HepG2 (cell line): ENCODE results near the gene PPP2R1B. TPM values are rescaled to one million over a fixed set of nuclear protein-coding genes. Genes with fewer than 3 reads are reported as not detected.
A peak's percentile ranks its signal among the peaks of the same experiment; 100 is the strongest.

Experiments used
- CC2D1A ChIP-seq: sonication (generic); formaldehyde crosslinking; IDR thresholded peaks from 2 replicates; pipeline ENCODE4 v1.8.1; 2023; ENCODE audit warnings: mild to moderate bottlenecking, missing genetic modification reagents
- FOSL1 ChIP-seq: sonication (generic); formaldehyde crosslinking; IDR thresholded peaks from 2 replicates; pipeline ENCODE4 v1.9.0; 2021; ENCODE audit warnings: missing genetic modification reagents, borderline replicate concordance
- HNRNPH1 ChIP-seq: fragments of 200-400 bp; formaldehyde crosslinking; optimal IDR thresholded peaks from 2 replicates; pipeline ENCODE3; 2017; ENCODE audit warnings: mild to moderate bottlenecking, low read depth, low read length
- PAF1 ChIP-seq: IDR thresholded peaks from 2 replicates; pipeline ENCODE4 v1.6.1; 2016; ENCODE audit warnings: missing genetic modification reagents, missing compliant biosample characterization
- SIX4 ChIP-seq: sonication (generic); formaldehyde crosslinking; IDR thresholded peaks from 2 replicates; pipeline ENCODE4 v1.4.0; 2020; ENCODE audit warnings: missing genetic modification reagents
- SKI ChIP-seq: fragments of 450-650 bp; IDR thresholded peaks from one replicate; pipeline ENCODE4 v1.6.1; 2018; ENCODE audit warnings: mild to moderate bottlenecking; ENCODE audit not compliant: partially characterized antibody
- SOX5 ChIP-seq: IDR thresholded peaks from 2 replicates; pipeline ENCODE4 v1.6.1; 2016; ENCODE audit warnings: borderline replicate concordance
- ZNF121 ChIP-seq: sonication (generic); formaldehyde crosslinking; IDR thresholded peaks from 2 replicates; pipeline ENCODE4 v1.5.0; 2020; ENCODE audit warnings: mild to moderate bottlenecking, missing genetic modification reagents
- ZNF136 ChIP-seq: sonication (generic); formaldehyde crosslinking; IDR thresholded peaks from 2 replicates; pipeline ENCODE4 v1.8.1; 2022; ENCODE audit warnings: low read depth, mild to moderate bottlenecking, moderate library complexity, missing genetic modification reagents
- ZNF33B ChIP-seq: sonication (generic); formaldehyde crosslinking; IDR thresholded peaks from 2 replicates; pipeline ENCODE4 v1.5.1; 2020; ENCODE audit warnings: mild to moderate bottlenecking, missing genetic modification reagents
- ZNF614 ChIP-seq: IDR thresholded peaks from 2 replicates; pipeline ENCODE4 v1.6.1; 2018; ENCODE audit warnings: missing biosample characterization, missing genetic modification reagents, inconsistent platforms, borderline replicate concordance
- polyA plus RNA-seq, 8 experiments: library from polyadenylated mRNA; depleted of rRNA in 3 of 8; stranded (reverse) in 7 of 8; unstranded in 1 of 8; fragments of >200 nt; fragmentation: Illumina TruSeq in 4 of 8; extraction: Trizol in 4 of 8; gene quantifications; 2 replicates each; pipeline versions ENCODE4 v1.2.1 to v1.2.3, GENCODE V29; 2011 to 2016; ENCODE audit warnings: low read depth in 4 of 8, missing spikeins in 1 of 8, mixed read lengths in 1 of 8; ENCODE audit not compliant: insufficient read depth in 1 of 8
- total RNA-seq, 5 experiments: library from RNA; depleted of rRNA; stranded (reverse); fragments of >200 nt; fragmentation: Illumina TruSeq; extraction: Trizol; gene quantifications; 2 replicates each; pipeline ENCODE4 v1.2.3, GENCODE V29; 2016; ENCODE audit warnings: low read depth in 1 of 5
- TF ChIP-seq, protein P1 (sequence below): sonication (generic); formaldehyde crosslinking; IDR thresholded peaks from 2 replicates; pipeline ENCODE4 v1.4.0; 2020; ENCODE audit warnings: mild to moderate bottlenecking, low read depth, missing genetic modification reagents
- TF ChIP-seq, protein P2 (sequence below): sonication (generic); formaldehyde crosslinking; IDR thresholded peaks from 2 replicates; pipeline ENCODE4 v1.5.0; 2020; ENCODE audit warnings: mild to moderate bottlenecking, missing genetic modification reagents
- TF ChIP-seq, protein P3 (sequence below): IDR thresholded peaks from 2 replicates; pipeline ENCODE4 v1.6.1; 2016; ENCODE audit warnings: missing compliant biosample characterization, missing genetic modification reagents, borderline replicate concordance
- TF ChIP-seq, protein P4 (sequence below): sonication (generic); formaldehyde crosslinking; IDR thresholded peaks from 2 replicates; pipeline ENCODE4 v1.4.0; 2020; ENCODE audit warnings: mild to moderate bottlenecking, missing genetic modification reagents

The PPP2R1B gene
- total and polyA plus RNA-seq, 2 of the 13 experiments (the other 11 are each of a cell fraction or from before 2014, with no cell fraction given): 22.1 to 56.8 TPM

DNA sequence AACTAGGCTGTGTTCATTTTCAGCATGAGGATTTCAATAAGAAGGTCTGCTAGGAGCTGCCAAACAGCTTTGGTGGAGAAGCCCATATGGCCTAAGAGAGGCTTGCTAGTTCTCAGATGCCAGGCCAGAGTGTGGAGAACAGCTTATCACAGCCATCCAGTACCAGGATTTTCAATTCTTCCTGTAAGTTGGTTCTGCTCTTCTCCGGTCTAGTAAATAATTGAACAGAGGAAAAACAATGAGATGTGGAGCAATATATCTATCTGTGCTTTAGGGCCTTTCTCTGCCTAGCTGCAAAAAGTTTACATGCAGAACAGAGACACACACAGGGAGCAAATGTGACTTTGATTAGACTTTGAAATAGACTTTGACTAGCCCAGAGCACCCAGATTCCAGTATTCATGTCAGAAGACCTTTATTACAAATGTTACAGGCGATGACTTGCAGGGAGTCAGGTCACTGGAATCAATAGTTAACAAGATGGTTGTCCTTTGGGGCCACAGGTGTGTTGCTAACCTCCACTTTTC, 19.8 kb upstream of the PPP2R1B start (continued):
- no peak for TF ChIP-seq CC2D1A (CRISPR knock-in tag)
- no peak for TF ChIP-seq SKI
- no peak for TF ChIP-seq PAF1
- TF ChIP-seq ZNF33B (CRISPR knock-in tag): no peak
- TF ChIP-seq SOX5: peak; percentile 83
- TF ChIP-seq, protein P1, sequence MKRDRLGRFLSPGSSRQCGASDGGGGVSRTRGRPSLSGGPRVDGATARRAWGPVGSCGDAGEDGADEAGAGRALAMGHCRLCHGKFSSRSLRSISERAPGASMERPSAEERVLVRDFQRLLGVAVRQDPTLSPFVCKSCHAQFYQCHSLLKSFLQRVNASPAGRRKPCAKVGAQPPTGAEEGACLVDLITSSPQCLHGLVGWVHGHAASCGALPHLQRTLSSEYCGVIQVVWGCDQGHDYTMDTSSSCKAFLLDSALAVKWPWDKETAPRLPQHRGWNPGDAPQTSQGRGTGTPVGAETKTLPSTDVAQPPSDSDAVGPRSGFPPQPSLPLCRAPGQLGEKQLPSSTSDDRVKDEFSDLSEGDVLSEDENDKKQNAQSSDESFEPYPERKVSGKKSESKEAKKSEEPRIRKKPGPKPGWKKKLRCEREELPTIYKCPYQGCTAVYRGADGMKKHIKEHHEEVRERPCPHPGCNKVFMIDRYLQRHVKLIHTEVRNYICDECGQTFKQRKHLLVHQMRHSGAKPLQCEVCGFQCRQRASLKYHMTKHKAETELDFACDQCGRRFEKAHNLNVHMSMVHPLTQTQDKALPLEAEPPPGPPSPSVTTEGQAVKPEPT (CRISPR knock-in tag): no peak
- TF ChIP-seq, protein P2, sequence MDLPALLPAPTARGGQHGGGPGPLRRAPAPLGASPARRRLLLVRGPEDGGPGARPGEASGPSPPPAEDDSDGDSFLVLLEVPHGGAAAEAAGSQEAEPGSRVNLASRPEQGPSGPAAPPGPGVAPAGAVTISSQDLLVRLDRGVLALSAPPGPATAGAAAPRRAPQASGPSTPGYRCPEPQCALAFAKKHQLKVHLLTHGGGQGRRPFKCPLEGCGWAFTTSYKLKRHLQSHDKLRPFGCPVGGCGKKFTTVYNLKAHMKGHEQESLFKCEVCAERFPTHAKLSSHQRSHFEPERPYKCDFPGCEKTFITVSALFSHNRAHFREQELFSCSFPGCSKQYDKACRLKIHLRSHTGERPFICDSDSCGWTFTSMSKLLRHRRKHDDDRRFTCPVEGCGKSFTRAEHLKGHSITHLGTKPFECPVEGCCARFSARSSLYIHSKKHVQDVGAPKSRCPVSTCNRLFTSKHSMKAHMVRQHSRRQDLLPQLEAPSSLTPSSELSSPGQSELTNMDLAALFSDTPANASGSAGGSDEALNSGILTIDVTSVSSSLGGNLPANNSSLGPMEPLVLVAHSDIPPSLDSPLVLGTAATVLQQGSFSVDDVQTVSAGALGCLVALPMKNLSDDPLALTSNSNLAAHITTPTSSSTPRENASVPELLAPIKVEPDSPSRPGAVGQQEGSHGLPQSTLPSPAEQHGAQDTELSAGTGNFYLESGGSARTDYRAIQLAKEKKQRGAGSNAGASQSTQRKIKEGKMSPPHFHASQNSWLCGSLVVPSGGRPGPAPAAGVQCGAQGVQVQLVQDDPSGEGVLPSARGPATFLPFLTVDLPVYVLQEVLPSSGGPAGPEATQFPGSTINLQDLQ (CRISPR knock-in tag): no peak
- no peak for TF ChIP-seq ZNF121 (CRISPR knock-in tag)
- TF ChIP-seq SIX4 (CRISPR knock-in tag): no peak
- TF ChIP-seq HNRNPH1: no peak
- TF ChIP-seq, protein P3, sequence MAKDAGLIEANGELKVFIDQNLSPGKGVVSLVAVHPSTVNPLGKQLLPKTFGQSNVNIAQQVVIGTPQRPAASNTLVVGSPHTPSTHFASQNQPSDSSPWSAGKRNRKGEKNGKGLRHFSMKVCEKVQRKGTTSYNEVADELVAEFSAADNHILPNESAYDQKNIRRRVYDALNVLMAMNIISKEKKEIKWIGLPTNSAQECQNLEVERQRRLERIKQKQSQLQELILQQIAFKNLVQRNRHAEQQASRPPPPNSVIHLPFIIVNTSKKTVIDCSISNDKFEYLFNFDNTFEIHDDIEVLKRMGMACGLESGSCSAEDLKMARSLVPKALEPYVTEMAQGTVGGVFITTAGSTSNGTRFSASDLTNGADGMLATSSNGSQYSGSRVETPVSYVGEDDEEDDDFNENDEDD (CRISPR knock-in tag): no peak
- no peak for TF ChIP-seq ZNF136 (CRISPR knock-in tag)
- TF ChIP-seq FOSL1 (CRISPR knock-in tag): no peak
- no peak for TF ChIP-seq ZNF614
- TF ChIP-seq, protein P4, sequence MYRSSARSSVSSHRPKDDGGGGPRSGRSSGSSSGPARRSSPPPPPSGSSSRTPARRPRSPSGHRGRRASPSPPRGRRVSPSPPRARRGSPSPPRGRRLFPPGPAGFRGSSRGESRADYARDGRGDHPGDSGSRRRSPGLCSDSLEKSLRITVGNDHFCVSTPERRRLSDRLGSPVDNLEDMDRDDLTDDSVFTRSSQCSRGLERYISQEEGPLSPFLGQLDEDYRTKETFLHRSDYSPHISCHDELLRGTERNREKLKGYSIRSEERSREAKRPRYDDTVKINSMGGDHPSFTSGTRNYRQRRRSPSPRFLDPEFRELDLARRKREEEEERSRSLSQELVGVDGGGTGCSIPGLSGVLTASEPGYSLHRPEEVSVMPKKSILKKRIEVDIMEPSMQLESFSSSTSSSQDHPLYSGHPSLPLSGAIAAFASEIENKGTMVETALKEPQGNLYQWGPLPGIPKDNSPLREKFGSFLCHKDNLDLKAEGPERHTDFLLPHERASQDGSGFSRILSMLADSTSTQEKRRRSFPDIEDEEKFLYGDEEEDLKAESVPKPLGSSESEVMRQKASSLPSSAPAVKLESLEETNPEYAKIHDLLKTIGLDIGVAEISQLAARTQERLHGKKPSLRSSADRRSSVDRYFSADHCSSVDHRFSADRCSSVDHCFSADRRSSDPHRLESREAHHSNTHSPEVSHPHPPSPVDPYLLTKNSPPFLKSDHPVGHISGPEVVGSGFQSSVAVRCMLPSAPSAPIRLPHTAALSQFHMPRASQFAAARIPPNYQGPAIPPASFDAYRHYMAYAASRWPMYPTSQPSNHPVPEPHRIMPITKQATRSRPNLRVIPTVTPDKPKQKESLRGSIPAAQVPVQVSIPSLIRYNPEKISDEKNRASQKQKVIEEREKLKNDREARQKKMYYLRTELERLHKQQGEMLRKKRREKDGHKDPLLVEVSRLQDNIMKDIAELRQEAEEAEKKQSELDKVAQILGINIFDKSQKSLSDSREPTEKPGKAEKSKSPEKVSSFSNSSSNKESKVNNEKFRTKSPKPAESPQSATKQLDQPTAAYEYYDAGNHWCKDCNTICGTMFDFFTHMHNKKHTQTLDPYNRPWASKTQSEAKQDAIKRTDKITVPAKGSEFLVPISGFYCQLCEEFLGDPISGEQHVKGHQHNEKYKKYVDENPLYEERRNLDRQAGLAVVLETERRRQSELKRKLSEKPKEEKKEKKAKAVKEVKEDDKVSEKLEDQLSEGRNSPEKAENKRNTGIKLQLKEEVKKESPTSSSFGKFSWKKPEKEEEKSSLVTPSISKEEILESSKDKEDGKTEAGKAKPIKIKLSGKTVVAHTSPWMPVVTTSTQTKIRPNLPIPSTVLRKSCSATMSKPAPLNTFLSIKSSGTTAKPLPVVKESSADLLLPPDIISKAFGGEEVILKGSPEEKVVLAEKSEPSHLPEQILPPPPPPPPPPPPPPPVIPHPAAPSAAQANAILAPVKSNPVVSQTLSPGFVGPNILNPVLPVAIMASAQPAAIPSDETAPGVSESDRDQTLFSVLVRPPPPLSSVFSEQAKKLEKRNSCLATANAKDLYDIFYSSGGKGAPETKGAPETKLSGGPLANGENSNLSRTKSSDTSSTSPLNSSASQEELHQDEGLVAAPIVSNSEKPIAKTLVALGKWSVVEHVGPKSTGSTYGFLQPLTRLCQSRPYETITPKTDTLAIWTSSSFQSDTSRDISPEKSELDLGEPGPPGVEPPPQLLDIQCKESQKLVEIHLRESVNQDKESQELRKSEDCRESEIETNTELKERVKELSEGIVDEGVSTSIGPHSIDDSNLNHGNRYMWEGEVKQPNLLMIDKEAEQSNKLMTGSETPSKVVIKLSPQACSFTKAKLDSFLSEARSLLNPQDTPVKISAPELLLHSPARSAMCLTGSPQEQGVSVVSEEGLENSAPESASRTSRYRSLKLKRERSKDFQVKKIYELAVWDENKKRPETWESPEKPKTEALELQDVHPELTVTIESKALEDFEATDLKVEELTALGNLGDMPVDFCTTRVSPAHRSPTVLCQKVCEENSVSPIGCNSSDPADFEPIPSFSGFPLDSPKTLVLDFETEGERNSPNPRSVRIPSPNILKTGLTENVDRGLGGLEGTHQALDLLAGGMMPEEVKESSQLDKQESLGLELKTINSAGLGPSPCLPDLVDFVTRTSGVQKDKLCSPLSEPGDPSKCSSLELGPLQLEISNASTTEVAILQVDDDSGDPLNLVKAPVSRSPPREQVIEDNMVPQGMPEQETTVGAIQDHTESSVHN (CRISPR knock-in tag): no peak
